Measurements from ENCODE around the gene THOC1.
A peak's percentile ranks its signal among the peaks of the same experiment; 100 is the strongest.
"Not testable (repeated sequence)": the region's sequence is repeated elsewhere in the genome, so short reads cannot be mapped to it uniquely, and the experiment has no call there.

Gene THOC1, protein sequence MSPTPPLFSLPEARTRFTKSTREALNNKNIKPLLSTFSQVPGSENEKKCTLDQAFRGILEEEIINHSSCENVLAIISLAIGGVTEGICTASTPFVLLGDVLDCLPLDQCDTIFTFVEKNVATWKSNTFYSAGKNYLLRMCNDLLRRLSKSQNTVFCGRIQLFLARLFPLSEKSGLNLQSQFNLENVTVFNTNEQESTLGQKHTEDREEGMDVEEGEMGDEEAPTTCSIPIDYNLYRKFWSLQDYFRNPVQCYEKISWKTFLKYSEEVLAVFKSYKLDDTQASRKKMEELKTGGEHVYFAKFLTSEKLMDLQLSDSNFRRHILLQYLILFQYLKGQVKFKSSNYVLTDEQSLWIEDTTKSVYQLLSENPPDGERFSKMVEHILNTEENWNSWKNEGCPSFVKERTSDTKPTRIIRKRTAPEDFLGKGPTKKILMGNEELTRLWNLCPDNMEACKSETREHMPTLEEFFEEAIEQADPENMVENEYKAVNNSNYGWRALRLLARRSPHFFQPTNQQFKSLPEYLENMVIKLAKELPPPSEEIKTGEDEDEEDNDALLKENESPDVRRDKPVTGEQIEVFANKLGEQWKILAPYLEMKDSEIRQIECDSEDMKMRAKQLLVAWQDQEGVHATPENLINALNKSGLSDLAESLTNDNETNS

DNA sequence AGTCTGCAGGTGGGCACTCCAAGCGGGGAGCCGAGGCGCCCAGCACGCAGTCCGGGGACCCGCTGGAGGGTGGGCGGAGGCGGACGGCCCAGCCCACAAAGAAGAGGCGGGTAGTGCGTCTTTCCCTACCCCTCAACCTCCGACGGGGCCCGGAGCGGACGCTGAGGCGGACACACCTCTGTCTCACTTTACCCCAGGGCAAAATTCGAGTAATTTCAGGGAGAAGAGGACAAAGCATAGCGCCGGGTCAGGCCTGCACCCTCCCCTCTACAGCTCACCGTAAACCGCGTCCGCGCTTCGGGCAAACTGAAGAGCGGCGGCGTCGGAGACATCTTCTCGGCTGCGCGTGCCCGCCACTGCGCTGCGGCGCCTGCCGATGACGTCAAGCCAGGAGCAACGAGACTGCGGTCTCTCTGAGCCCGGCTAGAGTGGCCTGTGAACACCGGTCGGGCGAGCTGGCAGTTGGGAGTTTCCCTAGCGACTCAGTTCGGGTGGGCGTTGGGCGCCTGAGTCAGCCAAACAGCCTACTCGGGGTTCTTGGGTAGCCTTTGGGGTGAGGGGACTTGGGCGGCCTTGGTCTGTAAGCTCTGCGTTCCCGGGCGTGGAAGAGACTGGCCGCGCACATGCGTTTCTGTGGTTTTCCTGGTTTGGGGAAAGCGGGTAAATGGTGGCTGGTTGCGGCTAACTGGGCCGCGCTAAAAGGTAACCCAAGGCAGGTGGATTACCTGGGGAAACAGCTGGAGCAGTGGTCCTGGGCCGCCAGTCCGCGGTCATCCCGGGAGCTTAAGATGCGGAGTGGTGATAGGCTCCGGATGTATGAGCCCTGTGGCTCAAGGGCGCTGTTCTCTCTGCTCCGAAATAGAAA, at the start of gene THOC1:
THOC1 (minus strand) TSS at position 360 of the 865 bp plus-strand sequence; CDS start at position 332, 28 bp downstream.
- peak; percentile 95 for DNase-seq

DNA sequence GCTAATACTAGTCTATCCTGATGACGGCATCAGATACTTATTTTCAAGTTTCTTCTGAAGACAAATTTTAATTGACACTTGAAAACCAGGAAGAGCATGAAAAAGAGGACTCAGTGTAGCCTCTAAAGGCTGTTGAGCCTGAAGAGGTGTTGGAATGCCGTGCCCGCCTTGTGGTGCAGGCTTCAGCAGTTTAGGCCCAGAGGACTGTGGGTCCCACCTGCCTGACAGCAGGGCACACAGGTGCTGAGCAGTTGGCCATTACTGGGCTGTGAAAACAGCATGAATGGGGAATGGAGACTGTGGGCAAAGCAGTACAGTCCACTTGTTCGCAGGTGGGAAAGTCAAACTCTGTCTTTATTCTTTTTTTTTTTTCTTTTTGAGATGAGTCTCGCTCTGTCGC, 49.8 kb upstream of the THOC1 start:
- no peak for DNase-seq

DNA sequence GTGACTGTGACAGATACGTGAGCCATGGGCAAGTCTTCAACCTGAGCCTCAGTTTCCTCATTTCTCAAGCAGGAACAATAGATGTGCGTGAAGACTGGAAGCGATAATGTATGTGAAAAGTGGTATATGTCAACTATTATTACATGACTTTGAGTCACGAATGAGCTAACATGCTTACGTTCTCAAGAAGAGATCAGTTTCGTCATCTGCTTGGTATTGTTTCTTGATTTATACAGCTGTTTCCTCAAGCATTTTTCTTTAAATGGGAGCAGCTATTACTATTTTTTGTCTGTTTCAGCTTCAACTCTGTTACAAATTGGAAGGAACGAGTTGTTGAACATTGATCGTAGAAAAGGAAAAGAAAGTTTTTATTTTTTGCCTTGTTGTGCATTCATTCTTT, 48.5 kb upstream of the THOC1 start:
- DNase-seq, result no peak

DNA sequence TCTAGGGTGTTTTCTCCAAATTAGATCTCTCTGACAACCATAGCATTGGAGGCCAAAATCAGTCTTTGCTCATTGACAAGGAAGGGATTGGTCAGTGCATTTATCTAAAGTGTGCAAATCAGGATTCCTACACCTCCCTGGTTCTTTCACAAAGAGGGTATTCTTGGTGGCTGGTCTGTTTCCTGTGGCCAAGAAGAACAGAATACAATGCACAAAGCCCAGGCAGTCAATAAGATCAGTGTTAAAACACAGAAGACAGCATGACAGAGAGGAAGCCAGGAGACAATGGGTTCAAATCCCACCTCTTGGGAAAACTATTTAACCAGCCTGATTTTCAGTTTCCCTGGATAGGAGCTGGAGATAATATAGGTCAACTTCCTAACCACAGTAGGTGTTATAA, 46.1 kb upstream of the THOC1 start:
- no peak for DNase-seq

GRCh38 chr18:312415-312814, 44.6 kb upstream of the THOC1 start:
- no peak for DNase-seq

DNA sequence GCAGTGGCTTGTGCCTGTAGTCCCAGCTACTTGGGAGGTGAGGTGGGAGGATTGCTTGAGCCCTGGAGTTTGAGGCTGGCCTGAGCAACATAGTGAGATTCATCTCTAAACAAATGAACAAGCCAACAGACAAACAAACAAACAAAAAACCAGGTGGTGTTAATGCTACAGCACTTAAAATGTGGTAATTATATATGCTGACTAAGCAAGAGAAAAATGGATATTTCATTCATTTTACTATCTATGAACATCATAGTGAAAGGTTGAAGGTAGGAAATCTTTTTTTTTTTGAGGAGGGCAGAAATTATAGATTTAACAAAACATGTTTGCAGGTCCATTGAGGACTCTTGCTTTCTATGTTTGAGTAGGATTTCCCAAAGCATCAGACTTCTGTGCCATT, 42.2 kb upstream of the THOC1 start:
- DNase-seq, result no peak

DNA sequence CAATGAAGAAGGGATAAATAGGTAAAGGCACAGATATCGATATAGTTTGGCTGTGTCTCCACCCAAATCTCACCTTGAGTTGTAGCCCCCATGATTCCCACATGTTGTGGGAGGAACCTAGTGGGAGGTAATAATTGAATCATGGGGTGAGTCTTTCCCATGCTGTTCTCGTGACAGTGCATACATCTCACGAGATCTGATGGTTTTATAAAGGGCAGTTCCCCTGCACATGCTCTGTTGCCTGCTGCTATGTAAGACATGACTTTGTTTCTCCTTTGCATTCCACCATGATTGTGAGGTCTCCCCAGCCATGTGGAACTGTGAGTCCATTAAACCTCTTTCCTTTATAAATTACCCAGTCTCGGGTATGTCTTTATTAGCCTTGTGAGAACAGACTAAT, 40.2 kb upstream of the THOC1 start:
- DNase-seq, result not testable (repeated sequence)

- DNase-seq, result no peak
Observed at GRCh38 chr18:306608-307255, 38.9 kb upstream of the THOC1 start.

GRCh38 chr18:305003-305501, 37.2 kb upstream of the THOC1 start:
- peak; percentile 4 for DNase-seq

DNA sequence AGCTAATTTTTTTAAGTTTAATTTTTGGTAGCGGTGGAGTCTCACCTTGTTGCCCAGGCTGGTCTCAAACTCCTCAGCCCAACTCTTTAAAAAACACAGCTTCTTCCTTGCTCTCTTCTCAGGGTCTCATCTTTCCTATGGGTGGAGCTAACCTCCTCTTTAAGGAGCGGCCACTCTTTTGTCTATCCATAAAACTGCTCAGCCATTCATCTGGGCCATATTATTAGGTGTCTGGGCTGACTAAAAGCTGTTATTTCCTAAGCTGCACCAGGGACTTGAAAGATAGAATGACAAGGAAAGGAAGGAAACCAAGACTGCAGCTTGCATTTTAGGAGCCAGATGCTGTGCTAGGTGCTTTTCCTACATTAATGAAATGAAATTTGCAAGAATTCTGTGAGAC, 35.8 kb upstream of the THOC1 start:
- DNase-seq, result no peak

DNA sequence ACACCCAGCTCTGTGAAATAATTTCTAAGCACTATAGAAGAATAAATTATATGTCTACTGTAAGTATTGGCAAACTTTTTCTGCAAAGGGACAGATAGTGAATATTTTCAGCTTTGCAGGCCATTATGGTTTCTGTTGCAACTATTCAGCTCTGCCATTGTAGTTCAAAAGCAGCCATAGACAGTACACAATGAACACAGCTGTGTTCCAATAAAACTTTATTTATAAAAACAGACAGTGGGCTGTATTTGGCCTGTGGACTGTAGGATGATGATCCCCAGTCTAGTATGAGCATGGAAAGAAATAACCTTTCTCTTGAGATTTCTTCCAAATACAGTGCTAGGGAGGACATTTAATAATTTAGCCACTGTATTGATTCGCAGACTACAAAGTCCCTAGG, 35.2 kb upstream of the THOC1 start:
- no peak for DNase-seq

- DNase-seq, result no peak
Observed at GRCh38 chr18:302097-302496, 34.2 kb upstream of the THOC1 start.

- no peak for DNase-seq
Observed at GRCh38 chr18:297936-298335, 30.1 kb upstream of the THOC1 start.

GRCh38 chr18:295756-296490, 28.1 kb upstream of the THOC1 start:
- DNase-seq, result no peak

- no peak for DNase-seq
Observed at GRCh38 chr18:294566-294965, 26.7 kb upstream of the THOC1 start.

GRCh38 chr18:293536-293935, 25.7 kb upstream of the THOC1 start:
- DNase-seq, result no peak

DNA sequence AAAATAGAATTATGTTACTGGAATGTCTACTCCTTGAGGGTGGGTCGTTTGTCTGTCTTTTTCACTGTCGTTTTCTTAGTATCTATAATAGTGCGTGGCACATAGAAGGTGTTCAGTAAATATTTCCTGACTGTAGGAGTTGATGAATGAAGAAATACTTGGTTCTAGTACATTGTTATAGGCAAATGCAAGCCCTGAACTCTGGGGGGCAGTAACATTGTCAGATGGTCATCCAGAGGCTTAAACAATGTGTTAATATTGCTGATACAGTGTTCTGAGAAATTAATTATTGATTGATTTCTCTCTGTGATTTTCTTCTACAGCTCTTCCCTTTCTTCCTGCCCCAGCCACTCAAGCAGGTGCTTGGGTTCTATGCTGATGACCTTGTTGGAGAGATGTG, 24.4 kb upstream of the THOC1 start:
- no peak for DNase-seq

DNA sequence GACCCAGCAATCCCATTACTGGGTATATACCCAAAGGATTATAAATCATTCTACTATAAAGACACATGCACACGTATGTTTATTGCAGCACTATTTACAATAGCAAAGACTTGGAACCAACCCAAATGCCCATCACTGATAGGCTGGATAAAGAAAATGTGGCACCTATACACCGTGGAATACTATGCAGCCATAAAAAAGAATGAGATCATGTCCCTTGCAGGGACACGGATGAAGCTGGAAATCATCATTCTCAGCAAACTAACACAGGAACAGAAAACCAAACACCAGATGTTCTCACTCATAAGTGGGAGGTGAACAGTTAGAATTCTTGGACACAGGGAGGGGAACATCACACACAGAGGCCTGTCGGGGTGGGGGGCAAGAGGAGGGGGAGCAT, 22.1 kb upstream of the THOC1 start:
- DNase-seq, result not testable (repeated sequence)

- no peak for DNase-seq
Observed at GRCh38 chr18:289026-289425, 21.2 kb upstream of the THOC1 start.

DNA sequence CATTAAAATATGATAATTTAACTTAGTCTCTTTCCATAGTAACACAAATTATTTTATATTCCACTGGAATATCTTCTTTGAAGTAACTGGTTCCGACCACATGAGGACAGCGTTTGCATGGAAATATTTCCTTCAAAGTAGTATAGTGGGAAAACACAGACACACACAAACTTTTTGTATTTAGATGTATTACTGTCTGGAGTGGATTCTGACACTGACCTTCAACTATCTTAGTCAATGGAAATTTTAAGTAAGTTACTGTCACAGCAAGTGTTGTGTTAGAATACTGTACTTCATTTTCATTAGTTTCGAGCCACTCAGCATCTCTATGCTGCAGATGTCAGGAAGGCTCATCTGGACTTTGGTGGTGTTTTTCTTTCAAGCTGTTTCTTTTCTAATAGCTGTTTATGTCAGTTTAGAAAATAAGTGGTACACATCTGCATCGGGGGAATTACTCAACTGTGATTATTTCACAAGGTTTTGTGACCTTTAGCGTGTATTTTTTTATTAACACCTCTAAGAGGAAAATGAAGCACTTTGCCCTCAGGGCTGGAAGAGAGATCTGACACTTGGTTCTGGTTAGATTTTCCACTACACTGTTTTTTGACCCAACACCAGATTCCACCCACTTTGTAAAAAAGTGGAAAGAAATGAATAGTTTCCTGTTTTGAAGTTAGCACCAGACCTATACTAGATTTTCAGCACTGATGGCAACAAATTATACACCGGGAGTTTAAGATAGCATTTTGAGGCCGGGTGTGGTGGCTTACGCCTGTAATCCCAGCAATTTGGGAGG, 18.9 kb upstream of the THOC1 start:
- peak; percentile 32 for DNase-seq

- DNase-seq, result no peak
Observed at GRCh38 chr18:285817-286216, 18.0 kb upstream of the THOC1 start.
